ENCODE results near the gene SLX4.

The SLX4 gene

DNA sequence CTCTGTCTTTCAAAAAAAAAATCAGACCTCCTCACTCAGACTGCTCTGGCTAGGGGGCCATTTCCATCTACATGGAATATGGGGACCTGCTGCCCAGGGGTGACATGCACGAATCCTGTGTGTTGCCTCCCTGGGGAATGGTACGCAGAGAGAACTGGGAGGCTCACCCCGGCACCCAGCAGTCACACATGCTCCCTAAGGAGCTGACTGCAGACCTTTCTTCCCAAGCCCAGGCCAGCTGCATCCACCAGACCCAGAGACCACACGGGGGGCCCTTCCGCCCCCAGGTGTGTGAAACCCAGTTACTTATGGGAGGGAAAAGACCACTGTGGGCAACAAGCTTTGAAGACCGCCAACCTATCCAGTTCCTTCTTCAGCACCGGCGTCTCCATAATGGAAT is 27.0 kb downstream of the SLX4 start:
- Histone ChIP-seq H3K36me3 (replicated peaks; ENCODE audit: insufficient read depth, low read length) (no peaks in the 10 kb centered on the region), H4K20me1 (ENCODE audit: insufficient read depth, low read length) (no peaks in the 10 kb centered on the region), H3K9ac (ENCODE audit: low read length) (no peak overlapping the region), H3K9me2 (replicated peaks; ENCODE audit: insufficient read depth, low read length) (no peaks in the 10 kb centered on the region), H3K9me3 (replicated peaks; ENCODE audit: insufficient read depth, low read length) (no peaks in the 10 kb centered on the region), H2AFZ (ENCODE audit: low read length) (no peak overlapping the region), H3K27me3 (replicated peaks; ENCODE audit: insufficient read depth, low read length) (no peaks in the 10 kb centered on the region), H3K4me1 (ENCODE audit: low read length) (peaks cover 8% of the 10 kb centered on the region; the same call in 1 of the 2 replicates), H3K79me2 (ENCODE audit: low read length) (no peaks in the 10 kb centered on the region), H3K4me2 (ENCODE audit: low read depth, low read length) (no peak overlapping the region), H3K4me3 (ENCODE audit: low read length) (no peak overlapping the region), H3F3A (ENCODE audit: insufficient read depth, low read length) (no peaks in the 10 kb centered on the region), H3K27ac (ENCODE audit: low read length) (no peak overlapping the region)
- TF ChIP-seq, protein P1, sequence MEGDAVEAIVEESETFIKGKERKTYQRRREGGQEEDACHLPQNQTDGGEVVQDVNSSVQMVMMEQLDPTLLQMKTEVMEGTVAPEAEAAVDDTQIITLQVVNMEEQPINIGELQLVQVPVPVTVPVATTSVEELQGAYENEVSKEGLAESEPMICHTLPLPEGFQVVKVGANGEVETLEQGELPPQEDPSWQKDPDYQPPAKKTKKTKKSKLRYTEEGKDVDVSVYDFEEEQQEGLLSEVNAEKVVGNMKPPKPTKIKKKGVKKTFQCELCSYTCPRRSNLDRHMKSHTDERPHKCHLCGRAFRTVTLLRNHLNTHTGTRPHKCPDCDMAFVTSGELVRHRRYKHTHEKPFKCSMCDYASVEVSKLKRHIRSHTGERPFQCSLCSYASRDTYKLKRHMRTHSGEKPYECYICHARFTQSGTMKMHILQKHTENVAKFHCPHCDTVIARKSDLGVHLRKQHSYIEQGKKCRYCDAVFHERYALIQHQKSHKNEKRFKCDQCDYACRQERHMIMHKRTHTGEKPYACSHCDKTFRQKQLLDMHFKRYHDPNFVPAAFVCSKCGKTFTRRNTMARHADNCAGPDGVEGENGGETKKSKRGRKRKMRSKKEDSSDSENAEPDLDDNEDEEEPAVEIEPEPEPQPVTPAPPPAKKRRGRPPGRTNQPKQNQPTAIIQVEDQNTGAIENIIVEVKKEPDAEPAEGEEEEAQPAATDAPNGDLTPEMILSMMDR (IDR thresholded peaks at IDR 0.05; ENCODE audit: low read length), result no peak
- no peak for TF ChIP-seq EZH2phosphoT487 (IDR thresholded peaks at IDR 0.05; ENCODE audit: low read length)
- TF ChIP-seq EZH2 (optimal IDR thresholded peaks at IDR 0.05; ENCODE audit: low read depth, low read length), result no peak
- DNase-seq, result no peak

DNA sequence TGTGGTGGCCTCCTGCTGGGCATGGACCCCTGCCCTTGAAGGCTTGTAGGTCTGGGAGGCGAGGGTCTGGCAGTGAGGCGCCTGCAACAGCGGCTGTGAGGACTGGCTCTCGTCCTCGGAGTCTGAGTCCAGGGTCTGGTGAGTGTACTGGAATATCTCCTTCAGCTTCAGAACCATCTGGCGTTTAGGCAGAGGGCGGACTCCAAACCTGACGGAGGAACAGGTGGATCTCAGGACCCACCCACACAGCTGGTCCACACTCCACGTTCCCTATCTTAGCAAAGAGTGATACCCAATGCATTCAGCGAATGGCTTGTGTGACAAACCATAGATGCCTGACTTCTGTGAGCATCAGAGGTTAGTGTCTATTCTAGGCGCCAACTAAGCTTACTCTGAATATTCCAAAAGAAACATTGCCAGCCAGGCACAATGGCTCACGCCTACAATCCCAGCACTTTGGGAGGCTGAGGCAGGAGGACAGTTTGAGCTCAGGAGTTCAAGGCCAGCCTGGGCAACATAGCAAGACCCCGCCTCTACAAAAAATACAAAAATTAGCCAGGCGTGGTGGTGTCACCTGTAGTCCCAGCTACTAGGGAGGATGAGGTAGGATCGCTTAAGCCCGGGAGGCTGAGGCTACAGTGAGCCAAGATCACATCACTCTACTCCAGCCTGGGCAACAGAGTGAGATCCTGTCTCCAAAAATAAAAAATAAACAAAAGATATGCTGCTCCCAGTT is 27.9 kb downstream of the SLX4 start:
- Histone ChIP-seq H4K20me1 (ENCODE audit: insufficient read depth, low read length) (no peaks in the 10 kb centered on the region), H3K36me3 (replicated peaks; ENCODE audit: insufficient read depth, low read length) (no peaks in the 10 kb centered on the region), H2AFZ (ENCODE audit: low read length) (no peak overlapping the region), H3K4me3 (ENCODE audit: low read length) (no peak overlapping the region), H3K4me1 (ENCODE audit: low read length) (peaks cover 16% of the 10 kb centered on the region), H3K27ac (ENCODE audit: low read length) (no peak overlapping the region), H3K79me2 (ENCODE audit: low read length) (no peaks in the 10 kb centered on the region), H3K27me3 (replicated peaks; ENCODE audit: insufficient read depth, low read length) (no peaks in the 10 kb centered on the region), H3K9ac (ENCODE audit: low read length) (no peak overlapping the region), H3K4me2 (ENCODE audit: low read depth, low read length) (no peak overlapping the region), H3K9me2 (replicated peaks; ENCODE audit: insufficient read depth, low read length) (no peaks in the 10 kb centered on the region), H3F3A (ENCODE audit: insufficient read depth, low read length) (0 out of 2 replicates have a peak, but pooled peaks cover 3% of the 10 kb centered on the region), H3K9me3 (replicated peaks; ENCODE audit: insufficient read depth, low read length) (no peaks in the 10 kb centered on the region)
- DNase-seq, result no peak
- TF ChIP-seq EZH2 (optimal IDR thresholded peaks at IDR 0.05; ENCODE audit: low read depth, low read length) (no peak), EZH2phosphoT487 (IDR thresholded peaks at IDR 0.05; ENCODE audit: low read length) (no peak)
- TF ChIP-seq, protein P1 (IDR thresholded peaks at IDR 0.05; ENCODE audit: low read length), result no peak

DNA sequence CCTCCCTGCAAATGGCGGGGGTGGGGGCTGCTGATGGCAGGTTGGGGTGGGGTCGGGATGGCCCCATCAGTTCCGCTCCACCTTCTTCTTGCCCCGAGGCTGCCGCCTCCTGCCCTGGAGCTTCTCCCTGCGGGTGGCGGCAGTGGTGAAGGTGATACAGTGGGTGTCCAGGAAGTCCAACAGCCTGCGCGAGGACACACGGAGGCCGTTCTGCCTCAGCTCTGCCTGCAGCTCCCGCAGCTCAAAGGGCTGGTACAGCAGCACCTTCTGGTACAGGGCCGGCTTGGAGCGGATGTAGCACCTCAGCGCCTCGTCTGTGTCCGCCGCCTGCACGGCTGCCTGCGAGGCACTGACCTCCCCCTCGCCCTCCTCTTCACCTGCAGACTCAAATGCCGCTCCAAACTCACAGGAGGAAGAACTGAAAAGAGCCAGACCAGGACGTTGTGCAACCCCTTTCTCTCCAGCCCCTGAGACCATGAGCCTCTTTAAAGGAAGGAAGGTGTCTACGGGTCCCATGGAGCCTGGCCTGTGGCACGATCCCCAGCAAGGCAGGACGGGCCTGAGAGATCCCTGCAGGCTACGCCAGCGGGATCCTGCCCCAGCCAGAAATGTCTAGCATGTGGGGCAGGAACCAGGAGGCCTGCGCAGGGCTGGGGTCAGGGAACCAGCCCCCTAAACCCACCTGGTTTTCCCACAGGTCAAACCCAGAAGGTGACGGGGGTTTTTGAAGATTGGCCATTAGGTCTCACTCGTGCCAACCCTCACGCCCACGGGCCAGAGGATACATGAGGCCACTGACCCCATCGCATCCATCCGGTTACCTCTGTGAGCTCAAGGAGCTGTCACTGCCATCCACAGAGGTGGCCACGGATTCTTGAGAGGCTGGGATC is 28.9 kb downstream of the SLX4 start:
- TF ChIP-seq EZH2phosphoT487 (IDR thresholded peaks at IDR 0.05; ENCODE audit: low read length) (no peak), EZH2 (optimal IDR thresholded peaks at IDR 0.05; ENCODE audit: low read depth, low read length) (no peak)
- TF ChIP-seq, protein P1 (IDR thresholded peaks at IDR 0.05; ENCODE audit: low read length), result no peak
- H3K79me2 ChIP-seq (ENCODE audit: low read length), result no peaks in the 10 kb centered on the region
- no peak for DNase-seq
- H3K4me1 ChIP-seq (ENCODE audit: low read length), result peaks cover 21% of the 10 kb centered on the region
- H4K20me1 ChIP-seq (ENCODE audit: insufficient read depth, low read length), result no peaks in the 10 kb centered on the region
- no peak overlapping the region for H3K4me3 ChIP-seq (ENCODE audit: low read length)
- H3K27ac ChIP-seq (ENCODE audit: low read length), result no peak overlapping the region
- H2AFZ ChIP-seq (ENCODE audit: low read length), result no peak overlapping the region
- H3K9me3 ChIP-seq (replicated peaks; ENCODE audit: insufficient read depth, low read length), result no peaks in the 10 kb centered on the region
- no peak overlapping the region for H3K9ac ChIP-seq (ENCODE audit: low read length)
- no peaks in the 10 kb centered on the region for H3K36me3 ChIP-seq (replicated peaks; ENCODE audit: insufficient read depth, low read length)
- 0 out of 2 replicates have a peak, but pooled peaks cover 3% of the 10 kb centered on the region for H3F3A ChIP-seq (ENCODE audit: insufficient read depth, low read length)
- no peaks in the 10 kb centered on the region for H3K27me3 ChIP-seq (replicated peaks; ENCODE audit: insufficient read depth, low read length)
- no peak overlapping the region for H3K4me2 ChIP-seq (ENCODE audit: low read depth, low read length)
- H3K9me2 ChIP-seq (replicated peaks; ENCODE audit: insufficient read depth, low read length), result no peaks in the 10 kb centered on the region

All from MM.1S (cell line).